Measurements from ENCODE around the gene ARL17A.
"Not testable (repeated sequence)": the region's sequence is repeated elsewhere in the genome, so short reads cannot be mapped to it uniquely, and the experiment has no call there.

DNA sequence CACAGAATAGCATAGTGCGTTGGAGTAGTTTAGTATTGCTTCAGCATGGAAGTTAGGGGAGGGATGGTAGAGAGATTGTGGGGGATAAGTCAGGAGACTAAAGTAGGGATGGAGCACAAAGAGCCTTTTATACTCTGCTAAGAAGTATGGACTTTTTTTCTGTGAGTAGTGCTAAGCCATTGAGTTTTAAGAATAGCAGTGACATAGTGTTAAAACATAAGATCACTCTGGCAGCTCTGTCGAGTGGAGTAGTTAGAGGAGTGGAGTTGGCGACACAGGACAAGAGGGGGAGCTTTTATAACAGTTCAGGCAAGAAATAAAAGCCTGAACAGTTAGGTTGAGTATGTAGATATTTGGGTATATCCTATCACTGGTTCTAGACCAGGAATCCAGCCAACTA, 100.7 kb downstream of the ARL17A start:
- TF ChIP-seq, protein P1, sequence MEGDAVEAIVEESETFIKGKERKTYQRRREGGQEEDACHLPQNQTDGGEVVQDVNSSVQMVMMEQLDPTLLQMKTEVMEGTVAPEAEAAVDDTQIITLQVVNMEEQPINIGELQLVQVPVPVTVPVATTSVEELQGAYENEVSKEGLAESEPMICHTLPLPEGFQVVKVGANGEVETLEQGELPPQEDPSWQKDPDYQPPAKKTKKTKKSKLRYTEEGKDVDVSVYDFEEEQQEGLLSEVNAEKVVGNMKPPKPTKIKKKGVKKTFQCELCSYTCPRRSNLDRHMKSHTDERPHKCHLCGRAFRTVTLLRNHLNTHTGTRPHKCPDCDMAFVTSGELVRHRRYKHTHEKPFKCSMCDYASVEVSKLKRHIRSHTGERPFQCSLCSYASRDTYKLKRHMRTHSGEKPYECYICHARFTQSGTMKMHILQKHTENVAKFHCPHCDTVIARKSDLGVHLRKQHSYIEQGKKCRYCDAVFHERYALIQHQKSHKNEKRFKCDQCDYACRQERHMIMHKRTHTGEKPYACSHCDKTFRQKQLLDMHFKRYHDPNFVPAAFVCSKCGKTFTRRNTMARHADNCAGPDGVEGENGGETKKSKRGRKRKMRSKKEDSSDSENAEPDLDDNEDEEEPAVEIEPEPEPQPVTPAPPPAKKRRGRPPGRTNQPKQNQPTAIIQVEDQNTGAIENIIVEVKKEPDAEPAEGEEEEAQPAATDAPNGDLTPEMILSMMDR (IDR thresholded peaks at IDR 0.05; ENCODE audit: low read length), result not testable (repeated sequence)
- TF ChIP-seq EZH2phosphoT487 (IDR thresholded peaks at IDR 0.05; ENCODE audit: low read length); EZH2 (optimal IDR thresholded peaks at IDR 0.05; ENCODE audit: low read depth, low read length): not testable (repeated sequence)

Measured in MM.1S (cell line).